NCI-H2196 (cell line): ENCODE measurements around the gene ARL13B.
"Not testable (repeated sequence)": the region's sequence is repeated elsewhere in the genome, so short reads cannot be mapped to it uniquely, and the experiment has no call there.

Experiments used
- DNase-seq: peaks from one replicate; lab custom pipeline; 2025; ENCODE audit not compliant: unreplicated experiment; lab: John Stamatoyannopoulos, UW

Gene ARL13B

DNA sequence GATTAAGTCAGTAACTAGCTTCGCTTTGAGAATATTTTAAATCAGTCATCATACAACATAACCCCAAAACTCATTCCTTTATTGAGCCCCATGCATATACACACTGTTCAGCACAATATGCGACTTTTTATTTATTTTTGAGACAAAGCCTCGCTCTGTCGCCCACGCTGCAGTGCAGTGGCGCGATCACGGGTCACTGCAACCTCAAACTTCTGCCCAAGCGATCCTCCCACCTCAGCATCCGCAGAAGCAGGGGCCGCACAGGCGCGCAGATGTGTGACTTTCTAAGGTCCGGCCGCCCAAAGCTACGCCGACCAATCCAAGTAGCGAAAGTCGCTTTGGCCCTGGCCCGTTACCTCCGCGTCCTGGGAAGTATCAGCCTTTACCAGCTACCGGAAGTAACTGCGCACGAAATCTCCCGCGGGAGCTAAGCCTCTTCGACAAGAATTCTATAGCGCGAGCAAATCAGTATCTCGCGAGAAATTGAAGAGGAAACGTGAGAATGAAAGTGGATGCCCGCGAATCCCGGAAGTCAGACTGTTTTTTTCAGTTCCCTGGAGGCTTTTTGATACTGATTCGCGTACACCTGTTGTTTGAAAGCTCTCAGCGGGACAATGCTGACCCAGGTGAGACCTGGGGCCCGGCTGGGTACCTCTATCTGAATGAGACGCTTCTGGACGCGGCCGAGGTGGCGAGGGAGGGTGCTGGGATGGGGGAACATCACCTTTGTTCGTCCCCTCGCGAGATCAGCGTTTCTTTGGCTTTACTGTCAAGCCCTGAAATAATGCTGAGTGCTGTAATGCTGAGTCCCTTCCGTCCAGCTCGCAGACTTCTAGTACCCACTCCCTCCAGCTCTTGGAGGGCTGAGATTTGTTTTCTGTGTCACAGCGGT, 82.8 kb downstream of the ARL13B start, which contains the start of the genes DHFR2 and NSUN3:
Gene DHFR2, minus strand, starts transcription at position 404 of the 892 bp plus-strand sequence. CDS start 1,405 bp downstream, outside the sequence.
Gene NSUN3, plus strand, starts transcription at position 549 of the 892 bp plus-strand sequence. Its CDS starts 66 bp downstream, at position 615.
- peak; percentile 98 for DNase-seq

DNA sequence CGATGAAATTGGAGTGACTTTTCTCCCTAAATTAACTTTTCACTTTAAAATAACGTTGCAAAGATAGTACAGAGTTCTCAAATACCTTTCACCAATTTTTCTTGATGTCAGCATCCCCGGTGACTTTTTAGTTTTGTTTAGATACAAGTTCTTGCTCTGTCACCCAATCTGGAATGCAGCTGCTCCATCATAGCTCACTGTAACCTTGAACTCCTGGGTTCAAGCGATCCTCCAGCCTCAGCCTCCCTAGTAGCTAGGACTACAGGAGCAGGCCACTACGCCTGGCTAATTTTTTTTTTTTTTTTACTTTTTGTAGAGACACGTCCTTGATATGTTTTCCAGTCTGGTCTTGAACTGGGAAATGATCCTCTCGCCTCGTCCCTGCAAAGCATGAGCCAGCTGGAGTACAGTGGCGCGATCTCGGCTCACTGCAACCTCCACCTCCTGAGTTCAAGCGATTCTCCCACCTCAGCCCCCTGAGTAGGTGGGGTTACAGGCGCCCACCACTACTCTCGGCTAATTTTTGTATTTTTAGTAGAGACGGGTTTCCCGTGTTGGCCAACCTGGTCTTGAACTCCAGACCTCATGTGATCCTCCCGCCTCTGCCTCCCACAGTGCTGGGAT, 83.7 kb downstream of the ARL13B start:
- DNase-seq = no peak

DNA sequence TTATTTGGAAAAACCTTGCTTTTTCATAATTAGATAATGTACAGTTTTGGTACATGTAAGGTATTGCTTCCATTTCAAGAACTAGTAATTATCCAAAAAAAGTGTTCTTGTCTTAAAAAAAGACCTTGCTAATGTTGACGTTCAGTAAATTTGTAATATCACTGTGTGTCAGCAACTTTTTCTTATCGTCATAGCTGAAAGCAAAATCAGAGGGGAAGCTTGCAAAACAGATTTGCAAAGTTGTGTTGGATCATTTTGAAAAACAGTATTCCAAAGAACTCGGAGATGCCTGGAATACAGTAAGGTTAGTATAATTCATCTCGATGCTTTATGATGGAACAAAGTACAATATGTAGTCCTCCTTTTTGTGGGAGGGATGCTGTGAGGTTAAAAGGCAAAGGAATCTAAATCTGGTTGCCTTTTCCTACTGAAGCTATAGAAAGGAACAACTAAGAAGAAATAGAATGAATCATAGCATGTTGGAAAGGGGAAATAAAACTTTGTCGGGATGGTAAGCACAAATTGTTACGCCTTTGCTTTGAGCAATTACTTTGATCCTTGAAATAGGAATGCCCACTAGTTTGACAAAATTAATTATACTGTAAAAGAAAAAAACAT, 84.4 kb downstream of the ARL13B start:
- DNase-seq = no peak

DNA sequence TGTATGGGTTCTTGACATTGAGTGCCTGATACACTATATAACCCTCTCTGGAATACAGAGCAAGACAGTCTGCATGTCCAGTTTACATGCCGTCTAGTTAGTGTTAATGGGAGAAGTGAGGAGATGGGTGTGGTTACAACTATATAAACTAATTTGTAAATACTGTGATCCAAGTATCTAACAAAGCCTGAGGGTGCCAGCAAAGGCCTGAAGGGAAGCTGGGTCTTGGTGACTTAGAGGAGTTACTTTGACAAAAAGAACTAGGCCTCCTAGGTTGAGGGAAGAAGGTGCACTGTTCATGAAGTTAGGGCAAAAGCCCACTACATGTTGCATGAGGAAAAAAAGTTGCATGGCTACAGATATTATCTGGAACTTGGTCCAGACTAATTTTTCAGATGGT, 85.2 kb downstream of the ARL13B start:
- DNase-seq = no peak

DNA sequence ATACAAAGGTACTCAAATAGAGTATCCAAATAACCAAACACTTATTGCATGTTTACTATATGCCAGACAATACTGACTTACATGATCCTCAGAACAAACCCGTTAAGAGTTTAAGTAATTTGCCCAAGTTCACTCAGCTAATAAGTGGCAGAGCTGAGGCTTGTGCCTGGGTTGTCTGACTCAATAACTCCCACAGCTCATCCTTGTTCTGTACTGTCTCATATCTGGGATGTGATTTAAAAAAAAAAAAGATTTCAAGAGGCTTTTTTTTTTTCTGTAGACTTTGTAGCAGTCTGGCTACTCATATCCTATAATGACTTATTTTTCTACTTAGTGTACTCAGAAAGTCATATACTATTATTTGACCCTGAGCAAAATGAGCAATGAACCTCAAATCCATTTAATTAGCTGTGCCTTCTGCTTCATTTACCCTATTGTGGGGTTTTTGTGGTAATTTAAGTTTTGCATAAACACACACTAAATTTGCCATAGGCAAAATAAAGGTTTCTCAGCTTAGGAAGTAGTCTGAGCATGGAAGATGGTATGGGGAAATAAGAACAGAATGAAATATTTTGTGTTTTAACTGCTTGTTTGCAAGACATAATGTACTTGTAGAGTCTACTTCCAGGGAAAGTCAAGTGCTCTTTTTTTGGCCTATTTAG, 86.0 kb downstream of the ARL13B start:
- no peak for DNase-seq

DNA sequence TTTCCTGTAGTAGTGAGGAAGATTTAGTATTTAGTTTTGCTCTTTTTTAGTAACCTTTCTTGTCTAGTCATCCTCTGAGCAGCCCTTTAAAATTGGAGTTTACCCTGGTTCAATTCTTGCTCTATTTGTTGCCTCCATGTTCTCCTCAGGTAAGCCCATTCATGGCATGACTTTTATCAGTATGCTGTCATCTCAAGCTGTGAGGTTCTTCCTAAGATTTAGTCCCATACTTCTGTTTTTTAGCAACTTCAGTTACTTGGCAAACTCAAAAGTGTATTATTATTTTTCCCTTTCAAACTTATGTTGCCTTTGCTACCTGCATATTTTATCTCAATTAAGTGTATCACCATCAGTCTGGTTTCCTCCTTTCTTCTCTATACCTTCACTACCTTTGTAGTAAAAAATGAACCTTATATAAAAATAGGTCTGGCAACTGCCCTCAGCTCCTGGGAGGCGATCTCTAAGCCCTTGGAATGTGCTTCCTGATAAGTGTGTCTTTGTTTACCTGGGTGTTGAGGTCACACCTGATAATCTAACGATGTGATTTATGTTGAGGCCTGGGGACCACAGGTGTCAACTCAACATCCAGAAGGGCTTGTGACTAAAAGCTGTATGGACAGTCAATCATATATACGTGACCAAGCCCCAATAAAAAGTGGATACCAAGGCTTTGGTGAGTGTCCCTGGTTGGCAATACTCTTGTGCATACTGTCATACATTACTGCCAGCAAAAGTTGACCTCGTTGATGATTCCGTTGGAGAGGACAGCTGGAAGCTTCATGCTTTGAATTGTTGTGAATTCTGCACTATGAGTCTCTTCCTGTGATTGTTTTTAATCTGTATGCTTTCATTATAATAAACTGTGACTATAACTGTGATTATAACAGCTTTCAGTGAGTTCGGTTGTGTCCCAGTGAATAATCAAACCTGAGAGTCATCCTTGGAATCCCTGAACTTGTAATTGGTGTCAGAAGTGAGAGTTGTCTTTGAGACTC, 86.8 kb downstream of the ARL13B start:
- DNase-seq = no peak

DNA sequence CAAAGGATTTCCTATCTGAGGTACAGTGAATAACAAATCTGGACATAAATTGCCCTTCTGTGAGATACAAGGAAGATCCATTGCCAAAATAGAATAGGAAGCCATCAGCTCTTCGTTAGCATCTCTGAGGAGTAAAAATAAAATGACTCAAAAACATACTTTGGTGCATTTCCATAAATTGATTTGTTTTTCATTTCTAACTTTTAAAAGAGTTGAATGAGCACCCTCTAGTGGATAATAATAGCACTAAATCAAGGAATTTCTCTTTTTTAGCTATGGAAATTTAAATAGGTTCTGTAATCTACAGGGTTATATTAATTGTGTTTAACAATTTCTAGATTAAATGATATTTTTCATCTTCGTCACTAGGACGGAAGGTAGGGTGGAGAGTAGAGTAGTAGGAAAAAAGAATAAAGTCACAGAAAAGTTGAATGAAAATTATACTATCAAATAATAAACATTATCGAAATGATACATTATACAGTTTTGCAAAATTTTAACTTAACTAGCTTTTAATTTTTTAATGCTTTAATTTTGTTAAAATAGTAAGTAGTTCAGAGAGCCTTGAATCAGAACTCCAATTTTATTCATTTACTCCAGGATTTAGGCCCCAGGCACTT, 89.3 kb downstream of the ARL13B start:
- peak; percentile 35 for DNase-seq

DNA sequence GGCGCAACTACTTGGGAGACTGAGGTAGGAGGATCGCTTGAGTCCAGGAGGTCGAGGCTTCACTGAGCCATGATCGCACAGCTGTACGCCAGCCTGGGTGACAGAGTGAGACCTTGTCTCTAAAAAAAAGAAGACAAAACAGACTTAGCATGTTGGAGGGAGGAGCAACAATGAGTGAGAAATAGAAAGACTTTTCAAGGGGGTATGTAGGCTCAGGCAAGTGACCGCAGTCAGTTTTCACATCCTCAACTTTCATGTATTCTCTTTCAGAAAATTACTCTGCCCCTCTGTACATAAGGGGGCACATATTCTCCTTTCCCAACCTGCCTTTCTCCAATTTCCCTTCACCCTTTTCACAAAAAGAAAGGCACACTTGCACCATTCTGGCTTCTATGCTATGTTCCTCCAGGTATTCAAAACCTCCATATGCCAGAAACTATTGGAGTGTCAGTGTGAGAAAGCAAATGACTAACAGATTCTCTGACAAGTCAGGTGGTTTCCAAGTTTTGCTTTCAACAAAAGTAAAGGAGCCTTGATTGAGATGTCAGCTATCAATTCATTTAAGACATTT, 90.5 kb downstream of the ARL13B start:
- DNase-seq = no peak

DNA sequence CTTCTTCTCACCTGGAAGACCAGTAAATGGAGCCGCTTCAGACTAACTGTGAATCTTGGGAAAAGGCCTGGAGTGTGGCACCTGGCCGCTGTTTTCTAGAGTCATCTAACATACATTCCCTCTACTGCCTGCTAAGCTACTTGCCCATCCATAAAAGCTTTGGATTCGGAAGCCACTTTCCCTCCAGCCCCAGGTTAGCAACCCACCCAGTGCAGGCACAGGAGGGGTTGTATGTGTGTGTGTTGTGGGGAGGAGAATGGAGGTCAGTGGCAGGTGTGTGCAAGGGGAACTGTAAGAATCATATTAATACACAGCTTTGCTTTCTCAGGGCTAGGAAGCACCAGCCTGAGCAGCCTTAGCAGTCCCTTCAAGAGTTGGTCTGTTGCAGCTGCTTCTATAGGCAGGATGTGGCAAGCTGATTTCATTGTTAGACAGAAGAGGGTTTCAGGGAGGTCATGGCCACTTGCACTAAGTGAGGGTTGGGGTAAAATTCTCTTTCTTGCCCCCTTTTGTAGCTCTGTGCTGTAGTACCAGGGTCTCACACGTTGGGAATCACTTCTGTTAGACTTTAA, 91.8 kb downstream of the ARL13B start:
- DNase-seq = no peak

DNA sequence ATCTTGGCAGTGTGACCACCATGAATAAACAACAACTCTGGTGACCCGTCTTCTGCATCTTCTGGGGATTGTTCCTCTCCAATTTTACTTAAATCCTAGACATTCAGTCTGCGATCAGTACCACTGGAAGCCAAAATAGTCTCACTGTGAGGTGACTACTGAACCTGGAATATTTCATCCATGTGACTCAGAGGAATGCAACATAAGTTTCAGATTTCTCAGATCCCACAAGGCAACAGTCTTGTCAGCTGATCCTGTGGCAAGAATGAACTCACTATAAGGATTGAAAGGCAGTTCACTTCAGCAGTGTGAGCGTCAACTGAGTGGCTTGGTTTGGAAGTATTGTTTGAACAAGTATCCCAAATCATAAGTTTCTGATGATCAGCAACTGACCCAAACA, 96.1 kb downstream of the ARL13B start:
- DNase-seq = no peak

DNA sequence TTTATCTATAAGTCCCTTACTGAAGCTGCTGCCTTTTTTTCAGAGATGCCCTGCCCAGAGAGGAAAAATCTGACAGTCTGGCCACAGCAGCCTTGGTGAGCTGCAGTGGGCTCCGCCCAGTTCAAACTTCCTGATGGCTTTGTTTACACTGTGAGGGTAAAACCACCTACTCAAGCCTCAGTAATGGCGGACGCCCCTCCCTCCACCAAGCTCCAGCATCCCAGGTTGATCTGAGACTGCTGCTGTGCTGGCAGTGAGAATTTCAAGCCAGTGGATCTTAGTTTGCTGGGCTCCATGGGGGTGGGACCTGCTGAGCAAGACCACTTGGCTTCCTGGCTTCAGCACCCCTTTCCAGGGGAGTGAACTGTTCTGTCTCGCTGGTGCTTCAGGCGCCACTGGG, 100.6 kb downstream of the ARL13B start:
- not testable (repeated sequence) for DNase-seq

DNA sequence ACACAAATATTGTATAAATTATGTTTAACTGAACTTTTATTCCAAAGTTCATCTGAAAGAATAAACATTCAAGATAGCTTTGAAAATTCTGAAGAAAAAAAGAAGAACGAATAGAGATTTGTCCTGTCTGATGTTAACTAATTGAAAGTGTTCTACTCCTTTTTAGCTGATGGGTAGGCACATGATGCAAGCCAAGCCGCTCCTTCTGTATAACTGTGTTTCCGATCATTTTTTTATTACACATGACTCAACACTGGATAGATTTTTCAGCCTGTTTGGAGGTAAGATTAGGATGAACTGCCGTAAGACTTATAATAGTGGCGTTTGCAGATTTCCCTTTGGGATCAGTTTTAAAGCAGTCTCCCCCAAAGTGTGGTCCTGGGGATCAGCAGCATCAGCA, 101.9 kb downstream of the ARL13B start:
- DNase-seq = no peak

DNA sequence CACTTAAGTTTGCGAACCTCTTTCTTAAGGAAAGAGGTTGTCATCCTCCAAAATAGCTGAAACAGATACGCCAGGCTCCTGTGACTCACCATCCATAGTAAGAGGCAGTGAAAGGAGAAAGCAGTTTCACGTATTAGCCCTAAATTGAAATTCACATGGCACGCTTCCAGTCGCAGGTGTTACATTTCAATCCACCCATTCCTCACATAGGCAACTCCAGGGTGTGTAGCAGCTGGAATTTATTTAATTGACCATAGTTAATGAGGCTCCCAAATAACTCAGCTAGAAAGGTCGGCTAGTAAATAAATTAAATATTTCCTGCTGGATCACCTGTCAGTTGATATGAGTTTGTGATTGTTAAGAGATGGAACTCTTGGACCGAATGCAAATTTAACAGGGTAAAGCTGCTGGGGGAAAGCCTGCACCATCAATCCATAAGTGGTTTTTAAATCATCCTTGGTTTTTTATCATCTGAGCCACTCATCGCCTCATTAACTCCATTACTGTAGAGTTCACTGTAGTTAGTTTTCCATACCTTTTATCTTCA, 102.5 kb downstream of the ARL13B start:
- peak; percentile 34 for DNase-seq

DNA sequence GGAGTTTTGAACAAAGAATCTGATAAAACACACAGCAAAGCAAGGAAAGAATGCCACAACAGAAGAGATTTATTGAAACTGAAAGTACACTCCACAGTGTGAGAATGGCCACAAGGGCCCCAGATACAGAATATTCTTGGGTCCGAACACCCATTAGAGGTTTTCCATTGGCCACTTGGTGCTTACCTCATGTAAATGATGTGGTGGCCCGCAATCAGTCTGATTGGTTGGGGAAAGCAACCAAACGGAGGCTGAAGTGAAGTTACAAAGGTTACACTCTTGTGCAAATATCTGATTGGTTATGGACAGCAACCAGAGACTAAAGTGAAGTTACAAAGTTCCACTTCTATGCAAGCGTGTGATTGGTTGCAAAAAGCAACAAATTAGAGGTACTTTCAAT, 103.3 kb downstream of the ARL13B start:
- DNase-seq = no peak

DNA sequence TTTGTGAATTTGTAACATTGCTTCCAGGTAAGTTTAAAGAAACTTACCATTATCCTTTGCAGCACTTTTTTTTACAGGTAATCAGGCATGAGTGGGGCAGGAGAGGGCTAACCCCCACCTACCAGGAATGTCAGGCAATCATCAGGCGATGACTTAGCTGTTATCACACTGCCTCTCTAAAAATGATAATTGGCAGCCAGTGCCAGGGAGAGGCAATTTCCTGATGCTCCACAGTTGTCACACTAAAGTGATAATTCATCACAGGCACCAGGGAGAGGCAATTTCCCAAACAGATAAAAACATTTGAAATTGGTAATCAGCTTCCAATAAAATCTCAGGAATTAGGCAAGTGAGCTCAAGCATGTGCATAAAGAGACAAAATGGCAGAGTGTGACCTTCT, 109.2 kb downstream of the ARL13B start:
- no peak for DNase-seq

DNA sequence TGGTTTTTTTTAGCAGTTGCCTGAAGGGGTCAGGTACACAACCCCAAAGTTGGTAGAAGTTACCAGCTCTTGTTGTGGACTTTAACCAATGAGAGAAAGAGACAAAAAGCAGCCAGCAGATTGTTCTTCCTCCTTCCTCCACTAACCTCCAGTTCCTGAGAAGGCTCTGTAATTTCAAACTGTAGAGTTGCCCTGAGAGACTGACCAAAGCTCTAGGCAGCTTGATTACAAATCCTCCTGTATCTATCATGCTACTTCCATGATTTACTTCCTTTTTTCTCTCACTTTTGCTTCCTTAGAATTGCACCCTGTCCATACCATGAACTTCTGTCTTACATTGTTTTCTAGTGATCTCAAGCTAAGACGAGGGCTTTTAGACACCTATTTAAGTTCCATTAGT, 112.1 kb downstream of the ARL13B start:
- DNase-seq = no peak

DNA sequence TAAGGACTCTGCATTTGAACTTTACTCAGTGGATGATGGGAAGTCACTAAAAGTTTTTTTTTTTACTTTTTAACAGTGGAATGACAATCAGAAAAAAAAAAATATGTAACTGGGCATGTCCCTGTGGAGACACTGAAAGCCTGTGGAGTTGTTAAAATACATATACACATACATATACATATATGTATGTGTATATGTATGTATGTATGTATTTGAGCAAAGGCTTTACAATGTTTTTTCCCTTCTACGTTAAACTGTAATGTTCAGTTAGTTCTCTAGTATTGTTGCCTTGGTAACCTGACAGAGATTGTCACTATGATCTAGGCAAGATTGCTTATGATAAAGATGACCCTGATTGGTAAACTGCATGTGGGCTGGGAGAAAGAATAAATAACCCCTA, 113.2 kb downstream of the ARL13B start:
- DNase-seq = no peak

DNA sequence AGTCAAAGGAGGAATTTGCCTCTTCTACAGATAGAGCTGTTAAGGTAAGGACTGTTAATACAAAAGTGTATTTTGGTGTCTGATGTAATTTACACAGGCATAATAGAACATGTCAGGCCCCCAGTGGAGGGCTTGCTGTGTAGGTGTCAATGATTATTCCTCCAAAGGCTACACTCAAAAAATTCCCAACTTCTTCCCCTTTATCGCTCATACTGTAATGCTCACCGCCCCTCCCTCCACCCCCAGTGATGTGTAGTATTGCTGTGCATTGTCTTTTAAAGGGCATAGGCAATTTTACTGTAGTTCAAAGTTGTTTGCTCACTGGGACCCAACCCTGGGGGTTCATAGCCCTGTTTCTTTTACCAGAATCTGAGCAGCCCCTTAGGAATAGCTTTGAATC, 115.2 kb downstream of the ARL13B start:
- DNase-seq = no peak

DNA sequence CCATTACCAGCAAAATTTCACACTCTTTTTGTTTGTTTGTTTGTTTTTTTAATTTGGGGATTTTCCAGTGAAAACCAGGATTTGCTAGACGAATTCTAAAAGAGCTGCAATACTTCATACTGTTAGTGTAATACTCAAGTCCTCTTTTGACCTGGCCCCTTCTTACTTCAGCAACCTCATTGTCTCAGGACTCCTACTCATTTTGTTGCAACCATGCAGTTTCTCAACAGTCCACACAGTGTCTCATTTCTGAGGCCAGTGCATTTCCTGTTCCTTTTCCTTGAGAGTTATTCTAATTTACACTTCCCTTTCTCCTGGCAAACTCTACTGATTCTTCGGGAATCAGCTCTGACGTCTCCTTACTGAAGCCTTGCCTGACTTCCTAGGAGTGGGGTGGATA, 118.5 kb downstream of the ARL13B start:
- no peak for DNase-seq
